Measurements from ENCODE around the gene MGMT. TPM values are rescaled to one million over a fixed set of nuclear protein-coding genes. Genes with fewer than 3 reads are reported as not detected.

The MGMT gene
- total and polyA plus RNA-seq, 2 donors (not counting 3 experiments of a cell fraction or from before 2014, with no cell fraction given): 15.0 to 15.2 TPM

DNA sequence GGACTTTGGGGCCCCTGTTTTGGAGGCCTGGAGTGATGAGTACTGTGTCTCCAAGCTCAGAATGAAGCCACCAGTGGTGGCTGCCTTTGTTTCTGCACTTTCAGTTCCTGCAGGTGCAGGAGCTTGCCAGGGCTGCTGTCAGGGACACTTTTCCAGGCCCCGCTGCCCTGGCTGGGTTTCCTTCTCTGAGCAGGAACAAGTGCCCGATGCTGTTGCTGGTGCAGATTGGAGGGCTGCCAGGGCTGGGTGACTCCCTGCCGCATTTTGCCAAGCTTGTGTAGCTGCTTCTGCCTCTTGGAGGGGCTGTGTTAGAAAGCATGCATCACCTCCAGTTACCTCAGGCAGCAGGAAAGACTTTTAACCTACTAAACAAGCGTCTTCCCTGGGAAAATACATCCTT is 211.1 kb downstream of the MGMT start:
- H3K4me3 ChIP-seq (replicated peaks in 1 of 3; ENCODE audit: insufficient read depth in 1 of 3, low read depth in 1 of 3, low read length in 3 of 3): no peak overlapping the region
- TF ChIP-seq JUN (IDR thresholded peaks at IDR 0.05; ENCODE audit: borderline replicate concordance, insufficient read depth, insufficient read length, low read depth): no peak
- no peak for TF ChIP-seq EZH2 (IDR thresholded peaks at IDR 0.05; ENCODE audit: borderline replicate concordance, low read depth, low read length, severe bottlenecking)
- no peak for TF ChIP-seq GATA2 (IDR thresholded peaks at IDR 0.05; ENCODE audit: insufficient read depth, insufficient read length, low read depth, low read length)
- TF ChIP-seq MAX (IDR thresholded peaks at IDR 0.05; ENCODE audit: insufficient read depth, insufficient read length): no peak
- no peak for TF ChIP-seq FOS (IDR thresholded peaks at IDR 0.05; ENCODE audit: borderline replicate concordance, insufficient read depth, low read length)
- TF ChIP-seq POLR2A (IDR thresholded peaks at IDR 0.05; ENCODE audit: low read depth, low read length): no peak
- TF ChIP-seq POLR2AphosphoS5 (IDR thresholded peaks at IDR 0.05; ENCODE audit: insufficient read depth, low read depth, low read length): no peak
- TF ChIP-seq, protein P1, sequence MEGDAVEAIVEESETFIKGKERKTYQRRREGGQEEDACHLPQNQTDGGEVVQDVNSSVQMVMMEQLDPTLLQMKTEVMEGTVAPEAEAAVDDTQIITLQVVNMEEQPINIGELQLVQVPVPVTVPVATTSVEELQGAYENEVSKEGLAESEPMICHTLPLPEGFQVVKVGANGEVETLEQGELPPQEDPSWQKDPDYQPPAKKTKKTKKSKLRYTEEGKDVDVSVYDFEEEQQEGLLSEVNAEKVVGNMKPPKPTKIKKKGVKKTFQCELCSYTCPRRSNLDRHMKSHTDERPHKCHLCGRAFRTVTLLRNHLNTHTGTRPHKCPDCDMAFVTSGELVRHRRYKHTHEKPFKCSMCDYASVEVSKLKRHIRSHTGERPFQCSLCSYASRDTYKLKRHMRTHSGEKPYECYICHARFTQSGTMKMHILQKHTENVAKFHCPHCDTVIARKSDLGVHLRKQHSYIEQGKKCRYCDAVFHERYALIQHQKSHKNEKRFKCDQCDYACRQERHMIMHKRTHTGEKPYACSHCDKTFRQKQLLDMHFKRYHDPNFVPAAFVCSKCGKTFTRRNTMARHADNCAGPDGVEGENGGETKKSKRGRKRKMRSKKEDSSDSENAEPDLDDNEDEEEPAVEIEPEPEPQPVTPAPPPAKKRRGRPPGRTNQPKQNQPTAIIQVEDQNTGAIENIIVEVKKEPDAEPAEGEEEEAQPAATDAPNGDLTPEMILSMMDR (IDR thresholded peaks at IDR 0.05; ENCODE audit: extremely low read depth in 1 of 2, insufficient read depth in 1 of 2, low read depth in 1 of 2, low read length in 2 of 2): no peak
- TF ChIP-seq MYC (IDR thresholded peaks at IDR 0.05; ENCODE audit: low read depth, low read length): no peak
- H3K27ac ChIP-seq (ENCODE audit: insufficient read depth, low read depth, low read length): no peak overlapping the region
- H3K9me1 ChIP-seq (replicated peaks; ENCODE audit: control insufficient read depth, extremely low read depth, insufficient read depth, low read length): no peaks in the 10 kb centered on the region
- no peak overlapping the region for H2AFZ ChIP-seq (ENCODE audit: low read depth, low read length)
- FAIRE-seq (no peak), DNase-seq (ENCODE audit: low read depth, low spot score) (no peak)
- H3K36me3 ChIP-seq (ENCODE audit: control insufficient read depth in 2 of 2, extremely low read depth in 1 of 2, insufficient read depth in 2 of 2, low read length in 2 of 2): no peaks in the 10 kb centered on the region
- no peaks in the 10 kb centered on the region for H4K20me1 ChIP-seq (replicated peaks; ENCODE audit: control insufficient read depth, extremely low read depth, insufficient read depth, low read length)
- H3K79me2 ChIP-seq (ENCODE audit: control insufficient read depth, insufficient read depth, low read length): no peaks in the 10 kb centered on the region
- no peak overlapping the region for H3K4me2 ChIP-seq (ENCODE audit: insufficient read depth, low read length)
- no peaks in the 10 kb centered on the region for H3K27me3 ChIP-seq (ENCODE audit: control insufficient read depth in 2 of 2, insufficient read depth in 2 of 2, low read length in 2 of 2)
- CTCF ChIA-PET: no interaction called here
- H3K4me1 ChIP-seq (ENCODE audit: control insufficient read depth, extremely low read depth, insufficient read depth, low read length): no peaks in the 10 kb centered on the region
- dilution Hi-C loops (cut with MboI; ENCODE audit: extremely low pct_ligation_motif_present, low sequenced_read_pairs) (no loop called here), intact Hi-C loops (cut with micrococcal nuclease) (no loop called here)
- H3K9me3 ChIP-seq (replicated peaks; ENCODE audit: control insufficient read depth, insufficient read depth, low read length): no peaks in the 10 kb centered on the region
- POLR2A ChIA-PET: no interaction called here
- BruUV-seq (replicated peaks): no TSS peak
- no peak overlapping the region for H3K9ac ChIP-seq (replicated peaks; ENCODE audit: extremely low read depth, insufficient read depth, low read length)
